Ovary (tissue), 3 donors: ENCODE data around the gene PNMA6E.

ENCODE experiments used
- CTCF ChIP-seq, 3 donors: fragments of 450-650 bp in 2 of 3; fragments of 200-600 bp in 1 of 3; IDR thresholded peaks; one replicate each; pipeline versions ENCODE4 v1.5.1 to v1.8.0; 2016 to 2022; ENCODE audit warnings: antibody characterized with exemption in 3 of 3, mild to moderate bottlenecking in 1 of 3
- POLR2A ChIP-seq: fragments of 450-650 bp; IDR thresholded peaks from one replicate; pipeline ENCODE4 v1.6.1; 2017; ENCODE audit warnings: antibody characterized with exemption, mild to moderate bottlenecking, moderate library complexity
- donor health status: DM: no; HTN: no; CAD: no.

GRCh38 chrX:153408221-153408721, 7.1 kb upstream of the PNMA6E start:
- no peak for TF ChIP-seq POLR2A
- no peak for TF ChIP-seq CTCF (IDR thresholded peaks at IDR 0.05)
